HG02970 (cell line): ENCODE data around the gene CCM2L.

Experiments
- ATAC-seq: cut with Tn5 transposase; IDR thresholded peaks from one replicate; pipeline ENCODE4 v1.9.1; 2021; ENCODE audit warnings: mild to moderate bottlenecking, moderate library complexity, moderate number of reproducible peaks; ENCODE audit not compliant: unreplicated experiment, low FRiP score

CCM2L gene

DNA sequence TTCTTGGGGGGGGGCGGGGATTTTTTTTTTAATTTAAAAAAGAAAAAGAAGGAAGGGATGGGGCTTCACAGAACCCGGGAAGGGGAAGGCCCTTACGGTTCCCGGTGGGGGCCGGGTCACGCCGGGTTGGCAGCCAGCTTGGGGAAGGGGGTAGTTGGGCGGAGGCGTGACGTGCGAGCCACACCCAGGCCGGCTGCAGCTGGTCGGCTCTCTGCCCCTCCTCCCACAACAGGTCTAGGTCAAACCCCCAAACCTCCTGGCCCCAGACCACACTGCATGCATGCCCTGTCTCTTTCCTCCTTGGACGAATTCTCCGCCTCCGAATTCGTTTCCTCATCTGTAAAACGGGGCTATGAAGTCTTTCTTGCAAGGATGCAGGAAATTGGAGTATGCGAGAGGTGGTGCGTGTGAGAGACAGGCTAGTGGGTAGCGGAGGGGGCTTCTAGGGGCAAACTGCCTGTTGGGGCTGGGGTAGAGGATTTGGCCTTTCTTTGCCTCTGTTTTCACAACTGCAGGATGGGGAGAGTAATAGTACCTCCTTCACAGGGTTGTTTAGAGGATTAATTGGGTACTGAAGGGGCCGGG is 42.6 kb downstream of the CCM2L start:
- no peak for ATAC-seq

DNA sequence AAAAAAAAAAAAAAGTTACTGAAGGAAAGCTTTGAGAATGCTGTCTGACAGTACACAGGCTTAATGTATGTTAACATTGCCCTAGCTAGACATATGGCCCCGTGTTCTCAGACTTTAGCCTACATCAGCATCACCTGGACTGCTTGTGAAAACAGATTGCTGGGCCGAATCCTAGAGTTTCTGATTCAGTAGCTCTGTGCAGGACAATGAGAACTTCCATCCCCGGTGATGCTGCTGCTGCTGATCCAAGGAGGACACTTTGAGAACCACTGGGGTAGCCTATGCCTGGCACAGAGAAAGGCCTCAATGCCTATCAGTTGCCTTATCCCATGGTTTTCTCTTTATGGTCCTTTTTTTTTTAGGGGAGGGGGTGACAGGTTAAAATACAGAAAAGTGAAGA is 43.4 kb downstream of the CCM2L start:
- ATAC-seq = no peak

DNA sequence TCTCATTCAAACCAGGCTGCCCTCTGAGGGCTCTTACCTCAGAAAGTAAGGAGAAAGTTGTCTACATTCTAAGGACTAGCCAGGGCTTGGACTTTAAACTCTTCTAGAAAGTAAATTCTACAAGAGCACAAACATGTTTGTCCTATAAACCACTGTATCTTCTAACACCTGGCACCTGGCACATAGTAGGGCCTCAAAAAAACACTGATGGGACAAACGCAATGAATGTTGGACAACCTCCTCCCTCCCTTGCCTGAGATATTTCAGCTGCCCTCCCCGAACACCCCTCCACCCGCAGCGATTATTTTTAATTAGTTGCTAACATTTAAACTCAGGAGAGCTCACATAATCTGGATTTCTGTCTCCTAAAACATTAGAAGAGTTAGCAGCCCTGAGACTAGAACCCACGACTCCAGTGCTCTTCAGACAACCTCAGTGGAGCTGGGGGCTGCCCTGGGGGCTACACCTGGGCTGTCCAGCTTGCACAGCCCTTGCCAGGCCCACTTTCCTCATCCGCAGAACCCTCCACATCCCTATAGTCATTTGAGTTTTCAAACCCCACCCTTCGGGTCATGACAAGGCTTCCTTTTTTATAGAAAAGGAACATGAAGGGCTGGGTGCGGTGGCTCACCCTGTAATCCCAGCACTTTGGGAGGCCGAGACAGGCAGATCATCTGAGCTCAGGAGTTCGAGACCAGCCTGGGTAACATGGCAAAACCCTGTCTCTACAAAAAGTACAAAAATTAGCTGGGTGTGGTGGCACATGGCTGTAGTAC is 46.7 kb downstream of the CCM2L start:
- ATAC-seq = no peak

DNA sequence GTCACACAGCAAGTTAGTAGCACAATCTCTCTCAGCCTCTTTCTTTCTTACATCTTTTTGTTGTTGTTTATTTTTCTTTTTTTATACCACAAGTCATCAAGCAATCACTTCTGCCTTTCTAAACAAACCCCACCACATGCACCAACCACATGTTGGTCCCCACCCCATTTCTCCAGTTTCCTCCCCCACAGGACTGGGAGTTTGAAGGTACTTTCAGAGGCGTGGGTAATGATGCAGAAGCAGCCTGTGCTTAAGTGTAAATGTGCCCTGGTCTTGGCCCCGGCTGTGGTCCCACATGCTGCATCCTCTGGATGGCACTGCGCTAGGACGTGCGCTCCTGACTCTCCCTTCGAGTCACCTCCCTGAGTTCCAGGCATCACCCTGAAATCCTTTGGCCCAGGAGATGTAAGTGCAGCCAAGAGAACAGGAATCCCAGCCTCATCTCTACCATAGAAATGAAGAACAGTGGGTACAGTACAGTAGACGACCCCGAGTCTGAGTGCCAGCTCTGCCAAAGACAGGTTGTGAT is 47.5 kb downstream of the CCM2L start:
- no peak for ATAC-seq

DNA sequence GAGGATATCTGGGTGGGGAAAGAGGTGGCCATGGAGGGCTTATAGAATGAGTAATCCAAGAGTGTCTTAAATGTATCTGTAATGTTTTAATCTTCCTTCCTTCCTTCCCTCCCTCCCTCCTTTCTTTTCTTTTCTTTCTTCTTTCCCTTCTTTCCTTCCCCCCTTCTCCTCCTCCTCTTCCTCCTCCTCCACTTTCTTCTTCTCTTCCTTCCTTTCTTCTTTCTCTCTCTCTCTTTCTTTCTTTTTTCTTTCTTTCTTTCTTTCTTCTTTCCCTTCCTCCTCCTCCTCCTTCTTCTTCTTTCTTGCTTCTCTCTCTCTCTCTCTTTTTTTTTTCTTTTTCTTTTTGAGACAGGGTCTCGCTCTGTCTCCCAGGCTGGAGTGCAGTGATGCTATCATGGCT is 49.0 kb downstream of the CCM2L start:
- no peak for ATAC-seq

DNA sequence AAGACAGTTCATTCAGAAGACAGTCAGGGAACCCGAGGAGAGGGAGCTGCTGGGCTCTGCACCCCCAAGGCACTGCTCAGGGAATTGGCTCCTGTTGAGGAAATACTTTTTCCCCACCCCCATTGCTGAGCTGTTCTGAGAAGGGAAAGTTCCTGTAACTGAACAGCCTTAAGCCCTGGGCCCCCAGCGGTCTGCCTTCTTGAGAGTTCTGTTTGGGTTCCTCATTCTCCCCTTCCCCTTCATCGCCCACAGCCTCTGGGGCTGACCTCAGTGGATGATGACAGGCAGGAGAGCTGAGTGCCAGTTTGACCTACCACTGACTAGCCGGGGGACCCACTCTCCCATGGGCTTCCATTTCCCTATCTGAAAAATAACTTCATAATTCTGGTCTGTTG is 52.5 kb downstream of the CCM2L start:
- no peak for ATAC-seq

DNA sequence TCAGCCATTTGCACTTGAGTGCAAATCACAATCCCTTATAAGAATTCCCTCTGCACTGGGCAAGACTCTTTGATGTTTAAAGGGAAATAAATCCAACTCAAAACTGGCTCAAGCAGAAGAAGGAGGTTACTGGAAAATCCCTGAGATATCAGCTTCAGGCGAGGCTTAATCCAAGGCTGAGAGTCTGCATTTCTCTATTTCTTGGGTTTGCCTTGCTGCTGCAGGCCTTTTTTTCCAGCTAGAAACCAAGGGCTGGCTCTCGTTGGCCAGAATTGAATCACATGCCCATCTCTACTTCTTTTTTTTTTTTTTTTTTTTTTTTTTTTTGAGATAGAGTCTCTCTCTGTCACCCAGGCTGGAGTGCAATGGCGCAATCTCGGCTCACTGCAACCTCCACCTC is 53.5 kb downstream of the CCM2L start:
- no peak for ATAC-seq

DNA sequence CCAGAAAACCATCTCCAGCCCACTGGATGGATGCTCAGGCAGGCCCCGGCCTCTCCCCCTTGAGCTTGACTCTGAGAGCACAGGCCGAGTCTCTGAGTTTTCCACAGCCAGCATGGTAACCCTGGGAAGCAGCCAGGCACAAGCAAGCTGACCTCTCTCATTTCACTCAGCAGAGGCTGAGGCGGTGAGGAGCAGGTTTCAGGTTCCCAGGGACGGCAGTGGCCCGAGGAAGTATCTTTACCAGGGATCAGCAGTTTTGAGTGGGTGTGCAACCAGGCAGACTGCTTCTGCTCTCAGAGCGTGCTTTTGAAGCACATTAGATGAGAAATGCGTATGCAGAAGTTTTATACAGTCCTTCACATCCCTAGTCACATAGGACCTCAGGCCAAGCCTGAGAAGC is 54.4 kb downstream of the CCM2L start:
- ATAC-seq = no peak

DNA sequence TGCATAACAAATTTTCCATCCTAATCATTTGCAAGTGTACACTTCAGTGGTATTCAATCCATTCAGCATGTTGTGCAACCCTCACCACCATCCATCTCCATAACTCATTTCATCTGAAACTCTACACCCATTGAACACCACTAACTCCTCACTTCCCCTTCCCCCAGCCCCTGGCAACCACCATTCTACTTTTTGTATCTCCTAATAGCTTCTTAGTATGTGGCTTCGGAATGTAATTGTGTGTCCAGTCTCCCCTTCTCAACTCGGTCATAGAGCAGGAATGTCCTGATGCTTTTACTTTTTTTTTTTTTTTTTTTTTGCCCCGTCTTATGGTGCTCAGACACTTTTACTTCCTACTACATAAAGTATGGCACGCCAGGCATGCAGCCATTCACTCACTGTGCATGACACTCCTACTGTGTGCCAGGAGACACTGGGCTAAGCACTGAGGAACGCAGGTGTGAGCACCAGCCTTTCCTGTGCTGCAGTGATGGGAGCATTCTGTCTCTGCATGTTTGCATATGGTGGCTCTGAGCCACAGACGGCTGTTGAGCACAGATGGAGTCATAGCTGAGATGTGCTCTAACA is 57.1 kb downstream of the CCM2L start:
- no peak for ATAC-seq

DNA sequence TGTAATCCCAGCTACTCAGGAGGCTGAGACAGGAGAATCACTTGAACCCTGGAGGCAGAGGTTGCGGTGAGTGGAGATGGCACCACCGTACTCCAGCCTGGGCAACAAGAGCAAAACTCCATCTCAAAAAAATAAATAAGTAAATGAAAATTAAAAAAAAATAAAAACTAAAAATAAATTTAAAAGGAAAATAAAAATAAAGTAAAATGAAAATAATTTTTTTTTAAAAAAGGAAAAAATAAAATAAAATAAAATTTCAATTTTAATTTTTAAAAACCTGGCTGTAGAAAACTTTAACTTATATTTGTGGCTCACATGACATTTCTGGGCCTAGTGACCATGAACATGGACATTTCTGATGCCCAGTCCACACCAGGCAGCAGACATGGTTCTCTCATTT is 57.9 kb downstream of the CCM2L start:
- ATAC-seq = no peak

DNA sequence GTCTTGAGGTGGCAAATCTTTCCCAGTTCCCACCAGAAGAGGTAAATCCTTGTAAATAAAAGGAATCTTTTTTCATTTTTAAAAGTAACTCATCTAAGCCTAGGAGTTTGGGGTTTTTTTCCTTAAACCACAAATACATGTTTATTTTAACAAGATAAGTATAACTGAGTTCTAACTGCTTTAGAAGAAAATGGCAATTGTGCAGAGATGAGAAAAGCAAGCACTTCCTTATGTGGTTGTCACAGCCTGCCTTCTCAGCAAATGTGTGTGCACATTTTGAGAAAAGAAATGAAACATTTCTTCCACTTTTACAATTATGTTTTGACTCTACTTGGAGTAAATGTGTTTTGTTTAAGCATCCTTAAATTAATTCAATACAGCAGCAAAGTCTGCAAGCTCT is 59.5 kb downstream of the CCM2L start:
- no peak for ATAC-seq

DNA sequence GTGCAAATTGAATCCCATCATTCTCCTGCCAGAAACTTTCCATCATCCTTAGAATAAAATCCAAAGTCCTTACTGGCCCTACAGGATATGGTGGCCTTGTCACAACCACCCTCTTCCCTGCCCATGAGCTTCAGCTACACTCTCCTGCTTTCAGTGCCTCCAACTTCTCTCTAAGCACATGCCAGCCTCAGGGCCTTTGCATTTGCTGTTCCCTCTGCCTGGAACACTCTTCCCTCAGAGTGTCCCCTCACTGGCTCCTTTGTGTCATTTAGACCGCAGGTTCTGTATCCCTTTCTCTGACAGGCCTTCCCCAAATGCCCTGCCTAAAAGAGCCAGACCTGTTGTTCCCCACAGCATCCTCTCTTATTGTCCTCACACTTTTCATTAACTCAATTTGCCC is 60.0 kb downstream of the CCM2L start:
- ATAC-seq = no peak

DNA sequence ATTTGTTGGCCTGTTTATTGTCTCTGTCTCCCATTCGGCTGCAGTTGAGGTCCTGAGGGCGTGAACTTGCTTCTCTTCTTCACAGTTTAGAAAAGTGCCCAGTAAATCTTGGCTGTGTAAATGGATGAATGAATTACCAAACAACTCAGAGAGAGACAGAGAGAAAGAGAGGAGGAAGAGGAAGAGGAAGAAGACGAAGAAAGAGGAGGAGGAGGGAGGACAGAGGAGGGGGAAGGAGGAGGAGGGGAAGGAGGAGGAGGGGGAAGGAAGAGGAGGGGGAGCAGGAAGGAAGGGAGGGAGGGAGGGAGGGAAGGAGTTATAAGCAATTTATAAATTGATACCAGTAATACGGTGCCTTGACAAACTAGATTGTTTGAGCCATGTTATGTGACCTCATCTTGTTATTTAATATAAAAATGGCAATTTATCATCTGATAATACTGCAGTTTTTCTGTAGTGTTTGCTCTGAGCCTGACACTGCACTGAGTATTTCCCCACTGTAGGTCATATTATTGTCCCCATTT is 60.5 kb downstream of the CCM2L start:
- no peak for ATAC-seq

DNA sequence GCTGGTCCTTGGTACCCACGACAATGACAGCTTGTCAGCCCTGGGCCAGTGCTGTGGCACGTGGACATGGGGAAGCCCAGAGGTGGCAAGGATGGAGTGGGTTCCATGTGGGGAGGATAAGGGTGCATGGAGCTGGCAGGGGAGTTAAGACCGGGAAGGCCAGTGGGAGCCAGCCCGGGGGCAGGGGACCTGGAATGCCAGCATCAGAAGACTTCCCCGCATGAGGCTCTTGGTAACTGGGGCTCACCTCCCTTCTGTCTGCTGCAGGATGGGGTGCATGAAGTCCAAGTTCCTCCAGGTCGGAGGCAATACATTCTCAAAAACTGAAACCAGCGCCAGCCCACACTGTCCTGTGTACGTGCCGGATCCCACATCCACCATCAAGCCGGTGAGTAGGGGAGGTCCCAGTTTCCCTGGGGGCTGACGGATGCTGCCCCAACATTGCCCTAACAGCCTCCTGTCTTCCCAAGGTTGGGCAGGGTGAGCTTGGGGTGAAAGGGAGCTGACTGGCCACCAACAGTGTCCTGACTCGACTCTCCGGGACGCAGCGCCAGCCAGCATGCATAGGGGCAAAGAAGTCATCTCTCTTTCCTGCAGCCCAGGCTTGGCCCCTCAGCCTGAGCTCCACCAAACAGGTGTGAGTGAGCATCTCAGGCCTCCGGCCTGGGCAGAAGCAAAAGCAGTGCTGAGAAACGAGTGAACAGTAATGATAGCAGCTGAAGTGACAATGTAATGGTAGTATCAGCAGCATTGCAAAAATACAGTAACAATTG is 61.3 kb downstream of the CCM2L start:
- ATAC-seq = no peak

DNA sequence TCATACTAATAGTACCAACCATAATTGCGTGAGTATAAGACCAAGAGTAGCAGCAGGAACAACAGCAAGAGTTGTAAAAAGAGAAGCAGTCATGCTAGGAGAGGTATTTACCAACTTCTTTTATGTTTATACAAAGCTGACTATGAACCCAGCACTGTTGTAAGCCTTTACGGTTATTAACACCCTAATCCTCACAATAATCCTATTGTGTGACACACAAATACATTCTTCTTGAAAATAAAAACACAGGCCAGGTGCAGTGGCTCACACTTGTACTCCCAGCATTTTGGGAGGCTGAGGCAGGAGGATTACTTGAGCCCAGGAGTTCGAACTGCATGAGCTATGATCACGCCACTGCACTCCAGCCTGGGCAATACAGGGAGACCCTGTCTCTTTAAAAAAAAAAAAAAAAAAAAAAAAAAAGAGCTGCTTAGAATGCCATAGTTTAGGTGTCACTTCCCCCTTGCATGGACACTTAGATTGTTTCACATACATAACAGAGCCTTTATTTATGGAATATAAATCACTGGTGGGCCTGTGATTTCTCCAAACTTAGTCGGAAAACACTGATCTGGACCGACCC is 62.0 kb downstream of the CCM2L start:
- no peak for ATAC-seq

DNA sequence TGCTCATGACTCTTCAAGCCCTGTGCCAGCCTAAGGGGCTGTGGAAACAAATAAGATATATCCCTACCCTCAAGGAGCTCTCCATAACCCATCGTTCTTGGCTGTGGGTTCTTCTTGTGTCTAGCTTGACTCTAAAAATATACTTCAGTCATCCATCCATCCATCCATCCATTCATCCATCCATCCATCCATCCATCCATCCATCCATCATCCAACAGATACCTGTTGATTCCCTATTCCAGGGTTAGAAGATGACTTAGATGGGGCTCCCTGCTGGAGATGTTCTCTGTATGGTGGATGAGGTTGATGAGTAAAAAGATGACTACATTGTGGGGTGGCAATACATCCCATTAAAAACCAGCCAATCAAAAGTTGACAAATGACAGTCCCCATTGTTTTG is 65.3 kb downstream of the CCM2L start:
- no peak for ATAC-seq

DNA sequence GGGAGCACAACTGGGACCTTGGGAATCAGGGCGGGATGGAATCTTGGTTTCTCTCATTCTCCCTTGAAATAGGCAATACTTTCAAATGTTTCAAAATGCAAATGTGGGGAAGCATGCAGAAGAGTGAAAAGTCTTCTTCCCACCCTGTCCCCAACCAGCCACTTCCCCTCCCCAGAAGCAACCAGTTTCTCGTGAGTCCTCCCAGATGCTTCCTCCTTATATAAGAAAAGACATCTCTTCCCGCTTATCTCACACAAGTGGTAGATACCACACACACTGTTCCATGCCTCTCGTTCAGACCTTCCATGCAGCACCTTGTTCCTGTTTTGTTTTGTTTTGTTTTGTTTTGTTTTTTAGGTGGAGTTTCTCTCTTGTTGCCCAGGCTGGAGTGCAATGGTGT is 67.0 kb downstream of the CCM2L start:
- ATAC-seq = no peak

DNA sequence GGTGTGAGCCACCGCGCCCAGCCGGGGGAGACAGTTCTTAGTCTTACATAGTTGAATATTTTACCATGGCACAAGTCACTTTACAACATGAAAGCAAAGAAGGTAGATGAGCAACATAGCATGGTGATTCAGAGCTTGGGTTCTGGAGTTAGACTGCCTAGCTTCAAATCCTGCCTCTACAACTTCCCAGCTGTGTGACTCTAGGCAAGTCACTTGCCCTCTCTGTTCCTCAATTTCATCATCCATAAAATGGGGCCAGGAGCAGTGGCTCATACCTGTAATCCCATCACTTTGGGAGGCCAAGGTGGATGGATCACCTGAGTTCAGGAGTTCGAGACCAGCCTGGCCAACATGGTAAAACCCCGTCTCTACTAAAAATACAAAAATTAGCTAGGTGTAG is 68.1 kb downstream of the CCM2L start:
- ATAC-seq = no peak

DNA sequence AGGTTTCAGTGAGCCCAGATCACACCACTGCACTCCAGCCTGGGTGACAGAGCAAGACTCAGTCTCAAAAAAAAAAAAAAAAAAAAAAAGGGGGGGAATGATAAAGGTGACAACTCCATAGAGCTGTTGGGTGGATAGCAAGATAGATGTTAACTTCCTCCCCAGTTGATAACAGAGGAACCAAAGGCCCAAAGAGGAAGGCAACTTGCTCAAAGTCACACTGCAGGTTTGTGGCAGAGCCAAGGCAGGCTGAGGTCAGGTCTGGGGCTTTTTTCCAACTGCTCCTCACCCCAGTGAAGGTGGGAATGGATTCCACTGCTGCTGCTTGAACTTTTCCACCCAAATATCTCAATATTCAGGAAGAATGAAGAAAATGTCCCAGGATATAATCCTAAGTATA is 68.6 kb downstream of the CCM2L start:
- no peak for ATAC-seq

DNA sequence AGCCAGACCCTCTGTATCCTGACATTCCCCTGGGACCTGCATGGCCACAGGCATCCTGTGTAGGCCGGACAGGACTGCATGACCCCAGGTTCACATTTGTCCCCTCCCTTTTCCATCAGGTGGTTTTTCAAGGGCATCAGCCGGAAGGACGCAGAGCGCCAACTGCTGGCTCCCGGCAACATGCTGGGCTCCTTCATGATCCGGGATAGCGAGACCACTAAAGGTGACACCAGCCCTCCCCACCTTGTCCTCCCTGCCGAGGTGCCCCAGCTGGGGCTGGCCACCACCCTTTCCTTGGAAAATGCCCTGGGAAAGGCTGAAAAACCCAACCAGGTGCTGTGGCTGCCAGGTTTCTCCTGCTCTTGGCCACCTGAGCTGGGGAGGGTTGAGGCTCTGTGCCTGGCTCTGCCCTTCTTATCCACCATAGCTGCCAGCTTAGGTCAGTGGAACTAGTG is 69.4 kb downstream of the CCM2L start:
- no peak for ATAC-seq
